GM12878 (cell line): ENCODE results near the gene LINGO1.

Experiments used
- BACH1 ChIP-seq: fragments of 450-650 bp; IDR thresholded peaks from 2 replicates; pipeline ENCODE4 v1.6.1; 2017; ENCODE audit warnings: mild to moderate bottlenecking, borderline replicate concordance
- BCL11A ChIP-seq: IDR thresholded peaks from 2 replicates; pipeline ENCODE4 v1.6.1; 2011; ENCODE audit warnings: low read depth, low read length
- BCL3 ChIP-seq: IDR thresholded peaks from 2 replicates; pipeline ENCODE4 v1.6.1; 2011; ENCODE audit warnings: borderline replicate concordance, low read depth, mild to moderate bottlenecking, moderate library complexity, low read length; ENCODE audit not compliant: insufficient read depth, poor library complexity, severe bottlenecking
- CTCF ChIP-seq, 3 experiments: IDR thresholded peaks in 2 of 3; conservative IDR thresholded peaks in 1 of 3; 2 replicates each; pipeline ENCODE4 v1.5.1; 2011; ENCODE audit warnings: low read depth in 3 of 3, low read length in 3 of 3, mild to moderate bottlenecking in 3 of 3, control low read depth in 2 of 3, moderate library complexity in 2 of 3, inconsistent platforms in 1 of 3, mixed read lengths in 1 of 3; ENCODE audit not compliant: control insufficient read depth in 2 of 3, insufficient read depth in 1 of 3; ENCODE audit errors: extremely low read depth in 1 of 3
- EZH2 ChIP-seq: IDR thresholded peaks from 2 replicates; pipeline ENCODE4 v1.6.1; 2012; ENCODE audit warnings: low read depth, mild to moderate bottlenecking, control low read depth, inconsistent platforms, low read length, borderline replicate concordance; ENCODE audit not compliant: control insufficient read depth
- FOXK2 ChIP-seq: fragments of 450-650 bp; IDR thresholded peaks from 2 replicates; pipeline ENCODE4 v1.6.1; 2017; ENCODE audit warnings: mild to moderate bottlenecking, moderate library complexity
- NFIC ChIP-seq: IDR thresholded peaks from 2 replicates; pipeline ENCODE4 v1.6.1; 2012; ENCODE audit warnings: low read depth, mild to moderate bottlenecking, inconsistent platforms, low read length, moderate library complexity
- PKNOX1 ChIP-seq: fragments of 450-650 bp; IDR thresholded peaks from 2 replicates; pipeline ENCODE4 v1.6.1; 2016; ENCODE audit warnings: mild to moderate bottlenecking
- POLR2AphosphoS5 ChIP-seq: IDR thresholded peaks from 2 replicates; pipeline ENCODE4 v1.6.1; 2011; ENCODE audit warnings: mild to moderate bottlenecking, low read length, inconsistent platforms
- RCOR1 ChIP-seq: conservative IDR thresholded peaks from 2 replicates; pipeline ENCODE4 v1.6.1; 2012; ENCODE audit warnings: low read depth, low read length, improper control_type of control experiment
- REST ChIP-seq: IDR thresholded peaks from 2 replicates; pipeline ENCODE4 v1.6.1; 2012; ENCODE audit warnings: mild to moderate bottlenecking, low read depth, low read length
- SIN3A ChIP-seq: IDR thresholded peaks from 2 replicates; pipeline ENCODE4 v1.6.1; 2012; ENCODE audit warnings: low read depth, low read length, improper control_type of control experiment
- ZNF384 ChIP-seq: IDR thresholded peaks from 2 replicates; pipeline ENCODE4 v1.6.1; 2012; ENCODE audit warnings: low read depth, mild to moderate bottlenecking, low read length, improper control_type of control experiment, borderline replicate concordance
- ZSCAN29 ChIP-seq: fragments of 450-650 bp; IDR thresholded peaks from 2 replicates; pipeline ENCODE4 v1.6.1; 2017; ENCODE audit warnings: mild to moderate bottlenecking, moderate library complexity

DNA sequence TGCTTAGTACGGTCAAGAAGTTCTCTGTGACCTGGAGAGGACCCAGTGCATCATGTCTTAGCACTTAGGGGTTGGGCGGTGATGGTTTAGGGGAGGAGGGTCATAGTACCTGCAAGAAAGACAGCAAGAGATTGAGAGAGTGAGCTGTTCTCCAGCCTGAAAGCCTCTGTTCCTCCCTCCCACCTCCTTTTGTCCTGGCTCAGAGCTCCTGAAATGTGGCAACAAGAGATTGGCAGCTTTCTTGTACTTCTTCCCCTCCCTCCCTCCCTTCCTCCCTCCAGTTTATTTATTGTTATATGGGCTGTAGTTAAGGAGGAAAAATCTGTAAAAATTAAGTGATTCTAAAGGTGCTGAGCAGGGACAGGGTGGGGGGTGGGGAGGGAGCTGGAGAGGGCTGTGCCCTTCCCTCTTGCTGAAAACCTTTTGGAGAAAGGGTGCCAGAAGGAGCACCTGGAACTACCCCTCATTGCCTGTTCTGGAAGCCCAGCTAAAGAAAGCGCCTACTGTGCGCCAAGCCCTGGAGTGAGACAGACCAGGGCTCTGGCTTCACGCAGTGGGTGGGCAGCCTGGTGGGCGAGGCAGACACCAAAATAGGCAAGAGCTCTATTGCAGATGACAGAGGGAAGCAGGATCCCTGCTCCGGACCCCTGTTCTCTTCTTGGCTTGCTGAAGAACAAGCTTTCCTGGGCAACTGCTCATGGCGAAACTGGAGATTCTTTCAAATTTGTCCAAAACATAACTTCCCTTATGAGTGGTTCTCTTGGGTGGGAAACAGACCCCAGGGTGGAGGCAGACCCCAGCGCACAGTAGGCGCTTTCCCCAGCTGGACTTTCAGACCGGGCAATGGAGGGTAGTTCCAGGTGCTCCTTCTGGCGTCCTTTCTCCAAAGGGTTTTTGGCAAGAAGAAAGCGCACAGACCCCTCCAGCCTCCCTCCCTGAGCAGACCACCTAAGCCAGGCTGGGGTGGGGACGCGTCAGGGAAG lies 35.6 kb downstream of the LINGO1 start:
- TF ChIP-seq POLR2AphosphoS5 (no peak), BCL3 (no peak), EZH2 (no peak), SIN3A (no peak), CTCF (IDR thresholded peaks at IDR 0.05 in 2 of 3, conservative IDR thresholded peaks at IDR 0.05 in 1 of 3; ENCODE audit: control insufficient read depth in 2 of 3, extremely low read depth in 1 of 3, insufficient read depth in 1 of 3, low read depth in 3 of 3, low read length in 3 of 3) (no peak), BACH1 (no peak), FOXK2 (no peak), ZNF384 (no peak), PKNOX1 (no peak), RCOR1 (no peak), BCL11A (no peak), NFIC (no peak), ZSCAN29 (no peak), REST (no peak)
